ENCODE measurements around the gene BRD4.
"Not testable (repeated sequence)": the region's sequence is repeated elsewhere in the genome, so short reads cannot be mapped to it uniquely, and the experiment has no call there.

The BRD4 gene

DNA sequence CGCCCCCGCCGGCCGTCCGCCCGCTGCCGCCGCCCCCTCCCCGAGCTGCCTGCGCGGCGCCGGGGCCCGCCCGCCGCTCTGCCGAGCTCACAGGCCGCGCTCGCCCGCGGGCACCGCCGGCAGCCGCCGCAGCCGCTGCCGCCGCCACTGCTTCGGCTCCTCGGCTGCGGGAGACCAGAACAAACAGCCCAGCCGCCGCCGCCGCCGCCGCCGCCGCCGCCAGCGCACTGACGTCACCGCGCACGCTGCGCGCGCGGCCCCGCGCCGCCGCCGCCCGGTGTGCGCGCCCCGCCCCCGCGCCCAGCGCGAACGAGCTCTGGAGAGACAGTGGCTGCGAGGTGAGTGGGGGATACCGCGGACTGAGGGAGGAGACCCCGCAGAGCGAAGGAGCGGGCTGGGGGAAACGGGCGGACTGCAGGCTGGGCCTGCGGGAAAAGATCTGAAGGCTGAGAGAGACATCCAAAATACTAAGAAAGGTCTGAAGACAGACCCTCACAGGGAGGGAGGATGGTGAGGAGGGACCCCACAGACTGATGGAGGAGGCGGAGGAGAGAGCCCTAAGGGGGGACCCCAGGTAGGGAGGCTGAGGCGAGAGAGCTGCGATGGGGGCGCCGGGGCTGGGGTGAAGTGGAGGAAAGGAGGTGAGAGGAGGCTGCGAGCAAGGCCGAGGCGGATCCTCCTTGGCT is at the start of gene BRD4:
Gene BRD4 (minus strand): TSS at position 229 of the 686 bp plus-strand sequence. CDS start 59,440 bp downstream, outside the sequence.
- no peak for DNase-seq (ENCODE audit: low read depth)

DNA sequence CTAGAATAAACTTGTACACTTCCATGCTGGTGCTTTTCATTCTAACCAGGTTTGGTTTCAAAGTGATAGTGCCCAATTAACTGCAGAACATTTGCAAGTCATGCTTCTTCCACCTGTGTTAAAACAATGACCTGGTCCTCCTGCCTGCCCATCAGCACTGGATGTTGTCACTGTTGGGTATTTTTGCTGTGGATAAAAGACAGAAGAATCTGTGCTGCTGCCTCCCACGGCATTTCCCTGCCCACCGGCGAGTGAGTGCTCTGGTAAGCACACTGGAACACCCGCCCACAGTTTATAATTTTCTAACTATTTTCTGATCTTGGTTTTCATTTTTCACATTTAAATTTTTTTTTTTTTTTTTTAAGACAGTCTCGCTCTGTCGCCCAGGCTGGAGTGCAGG is 49.5 kb upstream of the BRD4 start:
- DNase-seq (ENCODE audit: low read depth): no peak

DNA sequence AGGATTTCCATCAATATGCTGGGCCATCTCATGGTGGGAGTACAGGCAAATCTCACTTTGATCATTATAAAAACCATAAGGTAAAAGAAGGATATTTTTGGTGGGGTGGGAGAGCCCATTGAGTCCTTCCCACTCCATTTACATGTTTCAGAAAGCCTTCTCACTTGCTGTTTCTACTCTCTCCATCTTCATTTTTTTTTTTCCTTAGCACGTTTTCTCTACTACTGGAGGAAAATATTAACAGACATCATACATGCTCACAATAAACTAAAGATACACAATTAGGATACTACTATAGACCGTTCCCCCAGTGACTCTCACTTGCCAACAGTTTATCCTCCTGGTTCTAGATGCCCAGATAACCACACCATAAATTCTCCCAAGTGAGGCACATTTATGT is 49.1 kb upstream of the BRD4 start:
- no peak for DNase-seq (ENCODE audit: low read depth)

DNA sequence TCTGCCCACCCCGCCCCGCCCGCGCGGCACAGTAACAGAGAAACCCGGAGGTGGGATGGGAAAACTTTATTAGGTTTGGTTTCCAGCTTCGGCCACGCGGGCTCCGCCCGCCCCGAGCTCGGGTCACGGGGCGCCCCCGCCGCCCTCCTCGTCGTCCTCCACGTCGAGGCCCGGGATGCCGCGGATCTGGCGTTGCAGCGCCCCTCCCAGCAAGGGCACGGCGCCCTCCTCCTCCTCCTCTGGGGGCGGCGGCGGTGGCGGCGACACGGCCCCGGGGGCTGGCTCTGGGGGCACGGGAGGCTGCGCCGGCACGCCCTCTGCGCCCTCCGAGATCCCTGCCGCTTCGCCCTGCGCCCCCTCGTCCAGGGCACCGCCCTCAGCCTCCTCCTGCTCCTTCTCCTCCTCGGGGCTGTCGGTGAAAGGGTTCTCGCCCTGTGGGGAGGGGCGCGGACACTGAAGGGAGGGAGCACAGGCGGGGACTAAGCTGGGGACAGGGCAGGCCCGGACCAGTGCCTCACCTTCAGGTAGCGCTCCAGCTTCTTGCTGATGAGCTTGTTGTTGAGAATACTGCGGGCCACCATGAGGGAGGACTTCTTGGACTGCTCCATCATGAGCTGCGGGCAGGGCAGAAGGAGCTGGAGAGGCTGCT is 47.8 kb upstream of the BRD4 start:
- DNase-seq (ENCODE audit: low read depth): no peak

DNA sequence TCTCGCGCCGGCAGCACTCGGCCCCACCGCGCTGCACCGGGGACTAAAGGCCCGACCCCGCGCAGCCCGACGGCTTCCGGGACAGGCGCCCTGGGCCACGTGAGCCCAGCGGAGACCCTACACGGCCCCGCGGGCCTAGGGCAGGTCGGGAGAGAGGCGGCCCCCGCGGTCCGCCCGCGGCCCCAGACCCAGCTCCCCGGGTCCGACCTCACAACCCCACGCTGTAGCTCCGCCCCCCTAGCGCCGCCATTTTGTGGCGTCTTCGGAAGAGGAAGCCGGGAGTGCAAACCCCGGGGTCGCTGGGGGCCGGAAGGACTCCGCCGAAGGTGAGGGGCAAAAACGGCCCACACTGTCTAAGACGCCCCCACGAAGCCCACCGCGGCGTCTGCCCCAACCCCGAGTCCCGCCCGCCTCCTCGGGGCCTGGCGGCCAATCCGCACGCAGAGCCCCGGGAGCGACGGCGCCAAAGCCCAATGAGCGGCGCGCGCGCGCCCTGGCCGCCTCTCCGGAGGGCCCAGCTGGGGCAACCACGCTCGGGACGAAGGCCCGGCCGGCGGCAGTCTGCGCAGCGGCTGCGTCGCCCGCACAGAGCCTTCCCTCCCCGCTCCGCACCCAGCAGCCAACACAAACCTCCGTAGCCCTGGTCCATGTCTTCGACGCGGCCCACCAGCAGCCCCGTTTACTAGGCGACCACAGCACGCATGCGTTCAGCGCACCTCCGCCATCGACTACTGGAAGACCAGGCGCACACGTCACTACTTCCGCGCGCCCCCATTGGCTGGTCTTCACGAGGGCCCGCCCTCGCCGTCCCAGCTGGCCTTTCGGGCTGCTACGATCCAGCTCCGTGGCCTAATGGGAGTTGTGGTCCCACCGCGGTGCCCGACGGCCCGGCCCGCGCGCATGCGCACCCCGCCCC is 47.0 kb upstream of the BRD4 start, which contains the start of gene AKAP8:
Gene AKAP8 (minus strand): TSS at position 705 of the 916 bp plus-strand sequence. CDS start 56 bp downstream, at position 649.
- peak; percentile 89 for DNase-seq (ENCODE audit: low read depth)

DNA sequence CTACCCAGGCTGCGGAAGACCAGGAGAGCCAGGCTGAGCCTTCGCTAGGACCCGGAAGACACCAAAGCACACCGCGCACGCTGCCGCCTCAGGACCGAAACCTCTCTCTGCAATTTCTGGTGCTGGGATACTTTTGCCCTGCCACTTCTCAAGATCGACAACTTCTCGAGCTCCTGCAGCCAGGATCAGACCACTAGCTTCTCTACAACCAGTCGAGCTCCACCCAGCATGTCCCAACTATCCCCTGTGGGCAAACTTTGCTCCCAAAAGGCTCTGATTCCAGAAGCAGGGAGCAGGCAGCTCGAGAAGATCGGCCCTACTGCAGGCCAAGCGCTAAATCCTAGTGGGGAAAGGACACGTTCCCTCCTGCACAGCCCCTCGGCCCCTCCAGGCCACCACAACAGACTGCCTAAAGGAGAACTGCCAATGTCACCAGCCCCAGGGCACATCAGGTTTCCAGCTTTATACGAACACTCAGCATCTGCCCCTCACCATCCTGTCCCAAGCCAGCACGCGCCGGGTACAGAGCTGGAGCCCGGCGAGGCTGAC is 46.3 kb upstream of the BRD4 start:
- no peak for DNase-seq (ENCODE audit: low read depth)

DNA sequence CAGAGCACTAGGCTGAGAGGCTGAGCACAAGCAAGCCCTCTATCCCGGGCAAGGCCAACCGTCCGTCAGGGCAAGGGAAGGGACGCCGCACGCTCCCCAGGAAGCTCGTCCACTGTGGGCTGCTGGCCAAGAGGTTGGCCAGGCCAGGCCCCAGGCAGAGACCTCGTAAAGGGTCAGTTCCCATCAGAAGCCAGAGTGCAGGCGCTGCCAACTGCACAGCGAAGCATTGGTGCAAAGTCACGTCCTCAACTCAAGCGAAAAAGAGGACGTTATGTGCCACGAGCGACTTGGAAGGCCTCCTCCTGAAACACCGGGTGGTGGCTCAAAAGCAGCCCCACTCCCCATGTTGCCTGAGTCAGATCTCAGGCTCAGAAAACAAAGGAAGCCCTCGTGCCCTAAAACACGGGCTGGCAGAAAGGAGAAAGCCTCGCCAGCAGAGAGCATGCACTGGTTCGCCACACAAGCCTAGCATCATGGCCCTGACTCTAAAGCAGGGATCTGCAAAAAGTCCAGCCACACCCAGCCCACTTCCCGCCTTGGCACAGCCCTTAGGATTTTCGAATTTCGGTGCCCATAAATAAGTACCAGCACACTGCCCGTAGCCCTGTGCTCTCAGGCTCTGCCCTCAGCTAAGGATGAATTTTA is 42.6 kb upstream of the BRD4 start:
- DNase-seq (ENCODE audit: low read depth): no peak

DNA sequence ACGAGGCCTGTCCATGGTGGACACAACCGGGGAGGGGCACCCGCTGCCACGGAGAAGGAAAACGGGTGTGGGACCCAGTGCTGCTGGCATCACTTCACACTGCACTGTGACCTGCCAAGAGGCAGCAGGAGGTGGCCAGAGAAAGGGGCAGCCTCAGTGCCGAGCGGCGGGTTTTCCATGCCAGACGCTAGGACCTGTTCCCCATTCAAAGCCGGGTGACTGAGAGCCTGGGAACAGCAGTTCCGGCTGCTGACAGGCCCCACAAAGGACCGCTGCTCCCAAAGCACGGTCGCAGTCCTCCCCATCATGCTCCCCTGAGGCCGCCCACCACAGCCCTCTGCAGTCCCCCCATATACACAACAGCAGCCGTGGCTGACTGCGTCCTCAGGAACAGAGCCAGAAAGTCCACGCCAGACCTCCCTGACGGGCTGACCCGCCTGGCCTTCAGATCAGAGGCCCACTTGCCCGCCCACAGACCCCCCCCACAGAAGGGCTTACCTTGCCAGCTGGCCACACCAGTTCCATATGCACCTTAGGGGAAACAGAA is 41.8 kb upstream of the BRD4 start:
- DNase-seq (ENCODE audit: low read depth): no peak

DNA sequence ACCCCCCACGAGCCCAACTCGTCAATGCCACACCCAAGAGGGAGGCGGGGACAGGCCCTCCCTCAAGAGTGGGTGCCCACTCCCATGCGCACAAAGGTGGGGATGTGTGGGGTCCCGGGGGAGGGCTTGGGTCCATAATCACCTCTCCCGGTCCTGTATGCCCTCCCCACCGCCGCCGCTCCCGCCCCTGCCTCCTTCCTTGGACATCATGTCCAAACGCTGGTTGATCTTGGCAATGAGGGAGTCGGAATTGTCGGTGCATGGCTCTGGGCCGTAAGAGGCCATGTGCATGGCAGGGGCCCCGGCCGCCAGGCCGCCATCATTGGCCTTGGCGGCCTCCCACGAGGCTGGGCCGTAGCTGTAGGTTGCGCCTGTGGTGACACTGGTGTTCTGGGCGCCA is 41.3 kb upstream of the BRD4 start:
- no peak for DNase-seq (ENCODE audit: low read depth)

DNA sequence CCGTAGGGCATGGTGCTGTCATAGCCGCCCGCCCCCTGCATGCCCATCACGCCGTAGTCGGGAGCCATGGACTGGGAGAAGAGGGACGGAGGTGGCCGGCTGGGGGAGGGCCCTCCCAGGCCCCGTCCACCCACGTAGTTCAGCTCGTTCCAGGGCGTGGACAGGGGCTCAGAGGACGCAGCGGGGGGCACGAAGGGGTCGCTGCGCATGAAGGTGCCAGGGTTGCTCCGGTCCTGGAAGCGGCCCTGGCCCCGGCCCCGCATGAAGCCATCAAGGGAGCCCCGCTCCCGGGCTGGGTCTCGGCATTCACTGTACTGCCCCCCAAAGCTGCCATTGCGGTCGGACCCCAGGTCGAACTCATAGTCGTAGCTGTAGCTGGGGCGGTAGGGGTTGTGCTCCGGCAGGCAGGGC is 40.6 kb upstream of the BRD4 start:
- DNase-seq (ENCODE audit: low read depth): no peak

DNA sequence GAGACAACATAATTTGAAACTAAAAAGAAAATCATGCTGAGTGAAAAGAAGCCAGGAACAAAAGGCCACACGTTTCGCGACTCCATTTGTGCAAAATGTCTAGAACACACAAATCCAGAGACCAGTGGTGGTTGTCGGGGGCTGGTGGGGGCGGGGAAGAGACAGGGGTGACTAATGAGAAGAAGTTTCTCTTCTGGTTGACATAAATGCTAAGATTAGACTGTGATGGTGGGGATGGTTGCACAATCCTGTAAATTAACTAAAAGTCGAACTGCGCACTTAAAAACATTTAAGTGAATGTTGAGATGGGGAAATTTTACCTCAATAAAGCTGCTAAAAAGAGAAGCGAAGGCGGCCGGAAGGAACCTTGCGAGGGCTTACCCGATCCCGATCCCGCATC is 40.1 kb upstream of the BRD4 start:
- DNase-seq (ENCODE audit: low read depth): no peak

DNA sequence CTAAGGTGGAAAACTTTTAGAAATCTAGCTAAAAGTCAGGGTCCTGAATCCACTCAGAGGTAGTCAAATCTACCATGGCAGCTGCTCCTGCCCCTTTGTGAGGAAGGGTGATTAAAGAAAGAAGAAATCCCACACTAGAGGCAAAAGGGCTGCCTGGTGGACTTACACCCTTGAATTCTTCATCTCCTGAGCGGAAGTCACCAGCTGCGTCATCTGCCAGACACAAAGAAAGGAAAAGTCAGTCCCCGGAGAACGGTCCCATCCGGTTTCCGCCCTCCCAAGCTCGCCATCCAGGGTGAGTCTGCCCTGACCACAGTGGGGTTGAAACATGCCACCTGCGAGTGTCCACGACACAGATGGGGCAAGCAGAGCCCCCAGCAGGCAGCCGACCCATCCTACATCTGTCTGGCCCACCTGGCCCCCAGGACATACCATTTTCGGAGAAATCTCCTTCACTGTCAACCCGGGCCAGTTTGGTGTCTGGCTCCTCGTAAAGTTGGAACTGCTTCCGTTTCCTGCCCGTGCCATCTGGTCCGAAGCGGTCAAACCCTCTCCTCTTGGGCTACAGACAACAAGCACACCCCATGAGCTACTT is 39.5 kb upstream of the BRD4 start:
- DNase-seq (ENCODE audit: low read depth): no peak

DNA sequence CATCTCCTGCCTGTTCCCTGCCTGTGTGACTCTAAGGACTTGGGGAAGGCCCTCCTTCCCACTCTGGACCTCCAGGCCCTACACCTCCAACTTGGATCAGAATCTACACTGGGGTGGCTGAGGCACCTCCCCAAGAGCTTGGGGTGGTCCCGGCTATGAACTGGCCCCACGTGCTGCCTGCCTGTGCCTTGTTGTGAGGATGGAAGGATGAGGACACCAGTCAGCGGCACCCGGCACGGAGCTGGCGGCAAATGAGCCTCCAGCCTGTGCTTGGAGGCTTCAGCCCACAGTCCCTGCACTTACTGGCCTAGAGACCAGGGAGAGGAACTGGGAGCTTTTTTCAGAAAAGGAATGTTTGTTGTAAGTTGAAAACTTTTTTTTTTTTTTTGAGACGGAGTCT is 38.8 kb upstream of the BRD4 start:
- no peak for DNase-seq (ENCODE audit: low read depth)

DNA sequence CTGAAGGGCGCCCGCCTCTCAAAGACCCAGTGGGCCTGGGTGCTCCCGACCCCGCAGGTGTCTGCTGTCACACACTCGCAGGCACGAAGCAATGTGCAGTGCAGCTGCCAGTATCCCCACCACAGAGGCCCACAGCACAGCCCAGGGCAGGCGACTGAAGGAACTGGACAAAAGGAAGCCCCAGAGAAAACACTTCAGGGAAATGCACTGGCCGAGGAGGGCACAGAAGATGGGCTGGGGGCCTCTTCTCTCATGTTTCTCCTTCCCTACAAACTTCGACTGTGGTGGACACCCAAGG is 37.2 kb upstream of the BRD4 start:
- DNase-seq (ENCODE audit: low read depth): no peak

DNA sequence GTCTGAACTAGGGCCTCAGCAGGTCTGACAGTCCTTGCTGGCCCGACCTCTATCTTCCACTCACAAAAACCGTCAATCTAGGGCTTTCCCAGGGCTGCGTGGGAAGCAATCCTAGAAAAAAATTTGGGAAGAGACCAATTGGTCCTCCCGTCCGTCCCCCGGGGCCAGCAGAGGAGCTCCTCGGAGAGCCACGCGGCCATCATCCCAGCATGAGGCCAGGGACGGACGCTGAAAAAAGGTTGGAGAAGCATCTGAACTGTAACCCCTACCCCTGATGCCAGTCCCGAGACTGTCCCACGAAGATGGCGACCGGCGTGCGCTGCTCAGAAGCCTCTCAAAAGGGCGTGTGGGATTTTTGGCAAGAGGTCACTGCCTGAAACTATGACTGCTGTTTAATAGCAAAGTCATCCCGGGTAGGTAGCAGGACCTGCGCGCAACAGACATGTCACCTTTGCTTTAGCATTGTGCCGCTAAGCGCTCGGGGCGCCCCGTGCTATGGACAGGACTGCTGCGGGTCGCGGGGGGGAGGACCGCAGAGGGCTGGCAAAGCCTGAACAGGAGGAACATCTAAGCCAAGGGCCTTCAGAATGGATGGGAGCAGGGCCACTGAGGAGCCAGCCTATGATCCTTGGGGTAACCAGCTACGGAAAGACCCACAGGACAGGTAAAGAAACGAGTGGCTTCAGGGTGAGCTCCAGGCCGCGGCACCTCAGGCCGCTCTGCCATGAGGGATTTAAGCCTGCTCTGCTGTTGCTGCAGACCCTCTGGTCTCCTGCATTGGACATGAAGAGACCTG is 36.7 kb upstream of the BRD4 start:
- DNase-seq (ENCODE audit: low read depth): no peak

DNA sequence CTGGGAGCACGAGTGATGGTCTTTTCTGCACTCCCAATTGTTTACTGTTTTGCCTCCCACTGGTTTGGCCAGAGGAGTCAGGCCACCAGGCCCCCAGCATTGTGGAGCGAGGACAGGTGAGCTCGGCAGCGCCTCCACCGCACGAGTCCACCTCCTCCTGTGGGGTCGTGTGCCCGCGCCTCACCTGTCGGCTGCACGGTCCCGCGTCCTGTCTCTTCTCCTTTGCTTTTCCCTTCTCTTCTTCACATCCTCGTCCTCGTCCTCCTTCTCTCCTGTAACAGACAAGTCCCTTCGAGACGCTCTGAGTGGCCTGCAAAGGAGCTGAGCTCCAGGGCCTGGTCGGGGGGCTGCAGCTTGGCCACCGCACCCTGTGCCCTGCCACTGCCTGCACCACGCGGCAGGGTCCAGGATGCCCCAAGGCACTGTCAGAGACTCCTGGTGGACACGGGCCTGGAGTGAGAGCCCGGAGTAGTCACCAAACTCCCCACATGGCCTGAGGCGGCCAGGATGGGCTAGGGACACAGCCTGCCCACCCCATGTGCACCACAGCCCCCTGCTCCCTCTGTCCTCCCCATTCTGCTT is 35.8 kb upstream of the BRD4 start:
- DNase-seq (ENCODE audit: low read depth): no peak

DNA sequence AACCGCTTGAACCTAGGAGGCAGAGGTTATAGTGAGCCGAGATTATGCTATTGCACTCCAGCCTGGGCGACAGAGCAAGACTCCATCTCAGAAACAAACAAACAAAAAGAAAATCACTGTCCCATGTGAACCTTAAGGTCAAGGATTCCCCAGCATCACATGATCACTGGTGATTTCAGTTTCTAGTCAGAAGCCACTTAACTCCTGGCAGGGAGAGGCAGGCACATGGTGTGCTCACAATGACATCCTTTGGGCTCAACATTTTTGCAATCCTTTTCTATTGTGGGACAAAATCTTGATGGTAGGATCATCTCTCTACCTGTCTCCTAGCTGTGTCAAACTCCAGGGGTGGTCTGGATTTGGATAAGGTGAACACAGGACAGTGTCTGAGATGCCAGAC is 35.1 kb upstream of the BRD4 start:
- DNase-seq (ENCODE audit: low read depth): no peak

DNA sequence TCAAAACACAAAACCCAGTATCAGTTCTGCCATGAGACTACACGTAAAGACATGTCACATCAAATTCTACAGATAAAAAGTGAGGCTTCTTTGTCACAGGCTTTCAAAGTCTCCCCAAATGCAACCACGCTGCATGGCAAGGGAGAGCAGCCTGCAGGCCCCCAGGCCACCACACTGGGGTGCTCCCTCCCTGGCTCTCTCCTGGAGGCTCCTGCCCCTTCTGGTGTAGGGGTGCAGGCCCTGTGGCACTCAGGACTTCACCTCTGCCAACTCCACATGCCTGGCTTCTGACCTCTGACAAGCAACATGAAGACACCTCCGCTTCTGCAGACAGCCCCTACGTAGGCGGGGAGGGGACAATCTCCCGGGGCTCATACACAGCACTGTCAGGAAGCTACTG is 32.9 kb upstream of the BRD4 start:
- DNase-seq (ENCODE audit: low read depth): no peak

DNA sequence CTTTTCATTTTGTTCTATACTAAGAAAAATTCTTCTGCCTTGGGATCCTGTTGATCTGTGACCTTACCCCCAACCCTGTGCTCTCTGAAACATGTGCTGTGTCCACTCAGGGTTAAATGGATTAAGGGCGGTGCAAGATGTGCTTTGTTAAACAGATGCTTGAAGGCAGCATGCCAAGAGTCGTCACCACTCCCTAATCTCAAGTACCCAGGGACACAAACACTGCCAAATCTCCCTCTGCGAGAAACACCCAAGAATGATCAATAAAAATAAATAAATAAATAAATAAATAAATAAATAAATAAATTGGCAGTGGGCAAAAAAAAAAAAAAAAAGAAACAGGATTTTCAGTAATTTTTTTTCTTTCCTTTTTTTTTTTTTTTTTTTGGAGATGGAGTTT is 31.5 kb upstream of the BRD4 start:
- not testable (repeated sequence) for DNase-seq (ENCODE audit: low read depth)

DNA sequence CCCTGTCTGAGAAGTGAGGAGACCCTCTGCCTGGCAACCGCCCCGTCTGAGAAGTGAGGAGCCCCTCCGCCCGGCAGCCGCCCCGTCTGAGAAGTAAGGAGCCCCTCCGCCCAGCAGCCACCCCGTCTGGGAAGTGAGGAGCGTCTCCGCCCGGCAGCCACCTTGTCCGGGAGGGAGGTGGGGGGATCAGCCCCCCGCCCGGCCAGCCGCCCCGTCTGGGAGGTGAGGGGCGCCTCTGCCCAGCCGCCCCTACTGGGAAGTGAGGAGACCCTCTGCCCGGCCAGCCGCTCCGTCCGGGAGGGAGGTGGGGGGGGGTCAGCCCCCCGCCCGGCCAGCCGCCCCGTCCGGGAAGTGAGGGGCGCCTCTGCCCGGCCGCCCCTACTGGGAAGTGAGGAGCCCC is 30.7 kb upstream of the BRD4 start:
- not testable (repeated sequence) for DNase-seq (ENCODE audit: low read depth)

All from non-pigmented ciliary epithelial cell (primary cell).